Stomach (tissue), 9 donors: ENCODE data around the gene TBC1D9B. TPM values are rescaled to one million over a fixed set of nuclear protein-coding genes. Genes with fewer than 3 reads are reported as not detected.

Experiments
- DNase-seq, 2 donors: peaks; one replicate each; pipeline versions ENCODE4 v3.0.0 to v3.0.0-alpha.2; 2013 to 2019
- H3K27ac ChIP-seq, 5 donors: fragments of 200-600 bp in 4 of 5; sonication (generic) in 4 of 5; one replicate each; pipeline ENCODE4 v1.5.1; 2013 to 2019; ENCODE audit warnings: mild to moderate bottlenecking in 1 of 5, moderate library complexity in 1 of 5
- H3K27me3 ChIP-seq, 3 donors: fragments of 200-600 bp; sonication (generic); one replicate each; pipeline ENCODE4 v1.5.1; 2017 to 2019; ENCODE audit warnings: mixed run types in 1 of 3
- H3K36me3 ChIP-seq, 4 donors: fragments of 200-600 bp; sonication (generic); 1 replicate in 3 of 4; 2 replicates in 1 of 4; pipeline ENCODE4 v1.5.1; 2016 to 2019
- H3K4me1 ChIP-seq, 4 donors: fragments of 200-600 bp; sonication (generic); one replicate each; pipeline ENCODE4 v1.5.1; 2016 to 2019
- H3K4me3 ChIP-seq, 4 donors: fragments of 200-600 bp; sonication (generic) in 3 of 4; one replicate each; pipeline ENCODE4 v1.5.1; 2016 to 2019; ENCODE audit warnings: mild to moderate bottlenecking in 1 of 4
- H3K9me3 ChIP-seq, 4 donors: fragments of 200-600 bp; sonication (generic); one replicate each; pipeline ENCODE4 v1.5.1; 2016 to 2019
- EP300 ChIP-seq: sonication (generic); formaldehyde crosslinking; IDR thresholded peaks from one replicate; pipeline ENCODE4 v1.6.1; 2017; ENCODE audit warnings: antibody characterized with exemption
- POLR2A ChIP-seq, 4 donors: fragments of 450-650 bp; IDR thresholded peaks; one replicate each; pipeline ENCODE4 v1.6.1; 2016; ENCODE audit warnings: antibody characterized with exemption in 4 of 4, control low read depth in 2 of 4, mild to moderate bottlenecking in 1 of 4, moderate library complexity in 1 of 4
- POLR2AphosphoS5 ChIP-seq, 3 donors: sonication (generic); formaldehyde crosslinking; IDR thresholded peaks; one replicate each; pipeline ENCODE4 v1.6.1; 2016; ENCODE audit warnings: antibody characterized with exemption in 3 of 3
- WGBS, 5 donors: extraction: QIAGEN DNeasy Blood & Tissue Kit in 3 of 5; methylation state at CpG; one replicate each; pipeline versions ENCODE4 v1.1.5 to v1.1.7; 2013 to 2018; 5-methylcytosine and 5-hydroxymethylcytosine counted together
- intact Hi-C: fragments of 100-400 bp; cut with DNase I; formaldehyde crosslinking; loops from one replicate; pipeline ENCODE4 v1.15.1; 2023; ENCODE audit warnings: low total_unique reads
- polyA plus RNA-seq, 3 donors: library from polyadenylated mRNA; stranded (reverse); fragments of 200-250 nt; gene quantifications; one replicate each; pipeline ENCODE4 v1.2.3, GENCODE V29; 2013
- total RNA-seq, 5 donors: library from RNA; depleted of rRNA; stranded (reverse); fragments of >200 nt; gene quantifications; one replicate each; pipeline versions ENCODE4 v1.1.0 to v1.2.3, GENCODE V29; 2014 to 2016
- TF ChIP-seq, protein P1 (sequence below), 7 experiments: fragments of 450-650 bp in 4 of 7; fragments of 200-600 bp in 3 of 7; sonication (generic) in 3 of 7; IDR thresholded peaks; one replicate each; pipeline ENCODE4 v1.5.1; 2016 to 2019; ENCODE audit warnings: antibody characterized with exemption in 7 of 7, control low read depth in 2 of 7, mild to moderate bottlenecking in 1 of 7
- donor health status: healthy with polysubstance abuse.
- donor health status: Bipolar disorder and iron deficiency.
- donor health status: healthy.

Gene TBC1D9B
- total and polyA plus RNA-seq, 8 donors: 29.9 to 260 (median 60.1) TPM

- no peak for DNase-seq
- 60 to 66% (median 63%) methylated on average over 21 to 23 of the region's 23 CpGs for WGBS, 5 donors
- TF ChIP-seq POLR2A (IDR thresholded peaks at IDR 0.05) (no peak), POLR2AphosphoS5 (IDR thresholded peaks at IDR 0.05) (no peak), EP300 (no peak)
- TF ChIP-seq, protein P1, sequence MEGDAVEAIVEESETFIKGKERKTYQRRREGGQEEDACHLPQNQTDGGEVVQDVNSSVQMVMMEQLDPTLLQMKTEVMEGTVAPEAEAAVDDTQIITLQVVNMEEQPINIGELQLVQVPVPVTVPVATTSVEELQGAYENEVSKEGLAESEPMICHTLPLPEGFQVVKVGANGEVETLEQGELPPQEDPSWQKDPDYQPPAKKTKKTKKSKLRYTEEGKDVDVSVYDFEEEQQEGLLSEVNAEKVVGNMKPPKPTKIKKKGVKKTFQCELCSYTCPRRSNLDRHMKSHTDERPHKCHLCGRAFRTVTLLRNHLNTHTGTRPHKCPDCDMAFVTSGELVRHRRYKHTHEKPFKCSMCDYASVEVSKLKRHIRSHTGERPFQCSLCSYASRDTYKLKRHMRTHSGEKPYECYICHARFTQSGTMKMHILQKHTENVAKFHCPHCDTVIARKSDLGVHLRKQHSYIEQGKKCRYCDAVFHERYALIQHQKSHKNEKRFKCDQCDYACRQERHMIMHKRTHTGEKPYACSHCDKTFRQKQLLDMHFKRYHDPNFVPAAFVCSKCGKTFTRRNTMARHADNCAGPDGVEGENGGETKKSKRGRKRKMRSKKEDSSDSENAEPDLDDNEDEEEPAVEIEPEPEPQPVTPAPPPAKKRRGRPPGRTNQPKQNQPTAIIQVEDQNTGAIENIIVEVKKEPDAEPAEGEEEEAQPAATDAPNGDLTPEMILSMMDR (IDR thresholded peaks at IDR 0.05): no peak
Measured at GRCh38 chr5:179816401-179816795, 91.3 kb downstream of the TBC1D9B start.

DNA sequence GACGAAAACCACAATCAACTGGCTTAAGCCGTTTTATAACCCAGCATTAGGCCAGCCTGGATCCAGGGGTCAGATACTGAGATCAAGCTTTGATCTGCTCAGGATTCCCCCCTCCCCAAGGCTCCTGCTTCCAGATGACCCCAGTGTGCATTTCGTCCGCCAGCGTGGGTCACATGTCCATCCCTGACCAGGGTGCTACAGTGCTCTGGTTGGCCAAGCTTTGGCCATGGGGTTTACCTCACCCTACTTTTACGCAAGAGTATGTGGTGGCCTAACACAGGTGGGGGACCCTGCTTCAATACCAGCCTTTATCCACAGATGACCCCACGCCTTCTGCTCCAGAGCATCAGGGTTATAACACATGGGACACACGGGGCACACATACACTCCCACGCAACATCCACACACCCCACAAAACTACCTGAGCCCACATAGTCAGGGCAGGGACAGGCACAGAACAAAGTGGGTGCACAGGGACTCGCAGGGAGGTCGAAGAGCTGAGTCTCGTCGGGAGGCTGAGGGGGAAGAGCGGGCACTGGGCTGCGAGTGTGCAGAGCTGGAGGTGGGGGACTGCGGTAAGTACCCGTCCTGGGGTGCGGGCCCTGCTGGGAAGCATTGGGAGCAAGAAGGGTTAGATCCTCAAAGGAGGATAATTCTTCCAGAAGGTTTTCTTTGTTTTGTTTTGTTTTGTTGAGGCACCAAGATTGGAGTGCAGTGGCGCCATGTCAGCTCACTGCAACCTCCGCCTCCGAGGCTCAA lies 92.0 kb downstream of the TBC1D9B start:
- Histone ChIP-seq H3K9me3 (no peaks in the 10 kb centered on the region), H3K4me1 (peaks cover 38 to 42% (median 42%) of the 10 kb centered on the region in 4 donors), H3K36me3 (peaks cover 0 to 28% (median 22%) of the 10 kb centered on the region in 4 donors), H3K27ac (no peak overlapping the region), H3K27me3 (no peaks in the 10 kb centered on the region), H3K4me3 (no peak overlapping the region)
- DNase-seq: no peak
- intact Hi-C loops: no loop called here
- TF ChIP-seq EP300 (no peak), POLR2AphosphoS5 (IDR thresholded peaks at IDR 0.05) (no peak), POLR2A (IDR thresholded peaks at IDR 0.05) (no peak)
- TF ChIP-seq, protein P1 (IDR thresholded peaks at IDR 0.05): no peak
- WGBS, 5 donors: 92 to 98% (median 96%) methylated on average over 21 of the region's 21 CpGs

More at GRCh38 chr5:179816401-179816795, 91.3 kb downstream of the TBC1D9B start:
- Histone ChIP-seq H3K36me3 (peaks cover 0 to 28% (median 22%) of the 10 kb centered on the region in 4 donors), H3K4me1 (peaks cover 38 to 42% (median 42%) of the 10 kb centered on the region in 4 donors), H3K9me3 (no peaks in the 10 kb centered on the region), H3K27me3 (no peaks in the 10 kb centered on the region), H3K4me3 (peak overlapping the region; percentile 46 to 56 (median 54)), H3K27ac (peak overlapping the region in 4 of 5 donors; percentile 67 to 100 (median 95))
- intact Hi-C loops: no loop called here

GRCh38 chr5:179814090-179814489 lies 93.6 kb downstream of the TBC1D9B start:
- no peak for DNase-seq
- TF ChIP-seq POLR2A (IDR thresholded peaks at IDR 0.05) (no peak), EP300 (no peak)
- intact Hi-C loops: no loop called here
- H3K27me3 ChIP-seq: no peaks in the 10 kb centered on the region
- WGBS, 5 donors: 76 to 91% (median 86%) methylated on average over 3 of the region's 3 CpGs
- peaks cover 26 to 28% (median 27%) of the 10 kb centered on the region in 4 donors for H3K4me1 ChIP-seq
- no peak overlapping the region for H3K27ac ChIP-seq
- no peaks in the 10 kb centered on the region for H3K9me3 ChIP-seq
- H3K36me3 ChIP-seq: peaks cover 0 to 28% (median 22%) of the 10 kb centered on the region in 4 donors
- no peak overlapping the region for H3K4me3 ChIP-seq

GRCh38 chr5:179812997-179813607 lies 94.6 kb downstream of the TBC1D9B start:
- Histone ChIP-seq H3K9me3 (no peaks in the 10 kb centered on the region), H3K27ac (no peak overlapping the region), H3K36me3 (peaks cover 0 to 28% (median 22%) of the 10 kb centered on the region in 4 donors), H3K4me1 (peaks cover 17 to 27% (median 25%) of the 10 kb centered on the region in 4 donors), H3K4me3 (no peak overlapping the region), H3K27me3 (no peaks in the 10 kb centered on the region)
- intact Hi-C loops: no loop called here
- no peak for DNase-seq
- WGBS, 5 donors: 82 to 93% (median 85%) methylated on average over 5 of the region's 5 CpGs
- TF ChIP-seq EP300 (no peak), POLR2A (IDR thresholded peaks at IDR 0.05) (no peak), POLR2AphosphoS5 (IDR thresholded peaks at IDR 0.05) (no peak)
- TF ChIP-seq, protein P1 (IDR thresholded peaks at IDR 0.05): no peak
